ENCODE measurements around the gene TFR2. TPM values are rescaled to one million over a fixed set of nuclear protein-coding genes. Genes with fewer than 3 reads are reported as not detected.

The TFR2 gene
- total RNA-seq, 4 donors from 2014 or later, result 0.38 to 1.1 (median 0.84) TPM

DNA sequence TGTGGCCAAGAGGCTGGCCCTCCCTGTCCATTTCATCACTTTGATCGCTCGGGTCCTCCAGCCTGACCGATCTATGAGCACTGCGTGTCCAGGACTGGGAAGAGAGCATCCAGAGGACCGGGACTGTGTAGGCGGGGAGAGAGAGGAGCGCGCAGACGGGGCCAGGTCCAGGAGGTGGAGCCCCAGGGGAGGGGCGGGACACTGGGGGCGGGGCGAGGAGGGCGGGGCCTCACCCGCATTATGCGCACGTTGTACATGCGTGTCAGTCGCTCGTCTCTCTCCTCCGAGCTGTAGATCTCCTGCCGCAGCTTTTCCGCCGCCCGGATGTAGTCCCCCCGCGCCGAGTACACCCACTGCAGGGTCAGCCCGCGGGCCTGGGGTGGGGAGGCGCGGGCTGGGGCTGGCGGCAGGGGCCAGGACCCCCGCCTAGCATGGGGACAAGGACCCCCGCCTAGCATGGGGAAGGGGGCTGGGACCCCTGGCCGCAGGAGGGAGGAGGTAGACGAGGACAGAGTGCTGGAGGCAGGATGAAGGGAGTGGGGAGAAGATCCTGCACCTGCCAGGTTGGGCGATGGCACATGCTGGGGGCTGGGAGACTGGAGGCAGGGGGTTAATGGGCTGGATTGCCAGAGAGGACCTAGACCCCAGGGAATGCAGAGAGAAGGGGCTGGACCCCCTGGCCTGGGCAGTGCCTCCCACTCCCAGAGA is 14.7 kb downstream of the TFR2 start:
- peak overlapping the region; percentile 10 to 65 (median 56) for H3K27ac ChIP-seq
- DNase-seq, result no peak
- 11 to 51% methylated on average over 2 to 6 of the region's 37 CpGs for WGBS, 2 donors

DNA sequence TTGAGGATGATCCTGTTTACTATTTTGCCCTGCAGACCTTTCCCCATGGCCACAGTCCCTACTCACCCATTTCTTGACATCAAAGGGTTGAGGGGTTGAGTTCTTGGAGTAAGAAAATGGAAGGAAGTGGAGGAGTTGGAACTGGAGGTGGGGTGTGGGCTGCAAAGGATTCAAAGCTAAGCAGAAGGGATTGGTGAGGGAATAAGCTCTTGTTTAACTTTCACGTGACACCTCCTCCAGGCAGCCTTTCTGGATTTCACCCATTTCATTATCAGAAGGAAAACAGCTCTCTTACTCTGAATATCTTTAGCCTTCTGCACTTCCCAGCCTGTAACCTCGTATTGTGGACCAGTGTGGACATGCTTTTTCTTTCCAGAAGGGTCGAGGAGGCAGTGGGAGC is 15.3 kb downstream of the TFR2 start:
- no peaks in the 10 kb centered on the region for H3K9me3 ChIP-seq
- H3K36me3 ChIP-seq, result no peaks in the 10 kb centered on the region
- no peak for DNase-seq
- WGBS, 2 donors, result 10 to 13% methylated on average over 3 of the region's 3 CpGs
- H3K27ac ChIP-seq, result peak overlapping the region in 2 of 4 donors; percentile 10 to 65
- H3K4me1 ChIP-seq, result peaks cover 4 to 20% (median 4%) of the 10 kb centered on the region in 3 donors
- no peak for TF ChIP-seq POLR2A (IDR thresholded peaks at IDR 0.05)
- TF ChIP-seq, protein P1, sequence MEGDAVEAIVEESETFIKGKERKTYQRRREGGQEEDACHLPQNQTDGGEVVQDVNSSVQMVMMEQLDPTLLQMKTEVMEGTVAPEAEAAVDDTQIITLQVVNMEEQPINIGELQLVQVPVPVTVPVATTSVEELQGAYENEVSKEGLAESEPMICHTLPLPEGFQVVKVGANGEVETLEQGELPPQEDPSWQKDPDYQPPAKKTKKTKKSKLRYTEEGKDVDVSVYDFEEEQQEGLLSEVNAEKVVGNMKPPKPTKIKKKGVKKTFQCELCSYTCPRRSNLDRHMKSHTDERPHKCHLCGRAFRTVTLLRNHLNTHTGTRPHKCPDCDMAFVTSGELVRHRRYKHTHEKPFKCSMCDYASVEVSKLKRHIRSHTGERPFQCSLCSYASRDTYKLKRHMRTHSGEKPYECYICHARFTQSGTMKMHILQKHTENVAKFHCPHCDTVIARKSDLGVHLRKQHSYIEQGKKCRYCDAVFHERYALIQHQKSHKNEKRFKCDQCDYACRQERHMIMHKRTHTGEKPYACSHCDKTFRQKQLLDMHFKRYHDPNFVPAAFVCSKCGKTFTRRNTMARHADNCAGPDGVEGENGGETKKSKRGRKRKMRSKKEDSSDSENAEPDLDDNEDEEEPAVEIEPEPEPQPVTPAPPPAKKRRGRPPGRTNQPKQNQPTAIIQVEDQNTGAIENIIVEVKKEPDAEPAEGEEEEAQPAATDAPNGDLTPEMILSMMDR (IDR thresholded peaks at IDR 0.05), result no peak
- intact Hi-C loops (cut with DNase I), result no loop called here
- H3K27me3 ChIP-seq, result no peaks in the 10 kb centered on the region
- H3K4me3 ChIP-seq, result peak overlapping the region; percentile 12 to 63 (median 34)

More for the DNA sequence above, 14.7 kb downstream of the TFR2 start:
- H3K4me3 ChIP-seq, result peak overlapping the region; percentile 12 to 63 (median 34)
- no peaks in the 10 kb centered on the region for H3K27me3 ChIP-seq
- intact Hi-C loops (cut with DNase I), result no loop called here
- TF ChIP-seq, protein P1 (IDR thresholded peaks at IDR 0.05), result no peak
- TF ChIP-seq POLR2A (IDR thresholded peaks at IDR 0.05), result peak in 1 of 4 donors; percentile 27
- H3K9me3 ChIP-seq, result no peaks in the 10 kb centered on the region
- peaks cover 4 to 20% (median 4%) of the 10 kb centered on the region in 3 donors for H3K4me1 ChIP-seq
- H3K36me3 ChIP-seq, result no peaks in the 10 kb centered on the region

DNA sequence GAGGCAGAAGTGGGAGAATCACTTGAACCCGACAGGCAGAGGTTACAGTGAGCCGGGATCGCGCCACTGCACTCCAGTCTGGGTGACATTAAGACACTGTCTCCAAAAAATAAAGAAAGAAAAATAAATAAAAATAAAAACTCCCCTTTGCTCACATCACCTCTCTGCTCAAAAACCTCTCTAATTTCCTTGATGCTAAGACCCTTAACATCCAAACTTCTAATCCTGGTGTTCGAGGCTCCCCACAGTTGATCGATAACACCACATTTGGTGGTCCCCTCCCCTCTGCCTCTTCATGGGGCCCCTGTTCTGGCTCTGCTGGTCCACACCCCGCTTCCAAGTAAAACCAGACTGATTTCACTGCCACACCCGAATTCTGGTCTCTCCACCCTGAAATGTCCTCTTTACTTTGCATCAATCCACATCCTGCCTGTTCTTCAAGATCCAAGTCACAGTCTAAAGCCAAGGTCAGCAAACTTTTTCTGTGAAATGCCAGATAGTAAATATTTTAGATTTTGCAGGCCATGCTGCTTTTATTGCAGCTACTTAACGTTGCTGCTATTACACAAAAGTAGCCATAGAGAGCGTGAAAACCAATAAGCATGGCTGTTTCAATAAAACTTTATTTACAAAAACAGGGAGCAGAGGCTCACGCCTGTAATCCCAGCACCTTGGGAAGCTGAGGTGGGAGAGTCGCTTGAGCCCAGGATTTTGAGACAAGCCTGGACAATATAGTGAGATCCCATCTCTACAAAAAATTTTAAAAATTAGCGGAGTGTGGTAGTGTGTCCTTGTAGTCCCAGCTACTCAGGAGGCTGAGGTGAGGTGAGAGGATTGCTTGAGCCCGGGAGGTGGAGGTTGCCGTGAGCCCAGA is 17.2 kb downstream of the TFR2 start:
- intact Hi-C loops (cut with DNase I), result no loop called here

DNA sequence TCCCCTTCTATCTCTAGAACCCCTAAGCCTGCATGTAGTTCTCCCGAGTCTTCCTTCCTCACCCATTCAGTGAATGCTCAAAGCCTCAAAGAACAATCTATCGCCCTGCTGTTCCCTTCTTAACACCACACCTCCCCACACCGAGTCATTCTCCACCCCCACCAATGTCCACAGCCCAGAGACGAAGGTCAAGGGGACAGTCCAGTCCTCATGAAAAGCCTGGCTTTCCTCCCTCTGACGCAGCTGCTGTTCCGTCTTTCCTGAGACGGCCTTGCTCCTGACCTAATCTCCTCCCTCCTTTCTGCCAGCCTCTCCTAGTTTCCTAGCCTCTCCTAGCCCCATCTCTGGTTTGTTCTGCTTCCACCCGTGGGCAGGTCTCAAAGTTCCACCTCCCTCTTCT is 19.8 kb downstream of the TFR2 start:
- H3K9me3 ChIP-seq, result no peaks in the 10 kb centered on the region
- intact Hi-C loops (cut with DNase I), result no loop called here
- 81 to 92% methylated on average over 8 of the region's 8 CpGs for WGBS, 2 donors
- TF ChIP-seq POLR2A (IDR thresholded peaks at IDR 0.05), result no peak
- TF ChIP-seq, protein P1 (IDR thresholded peaks at IDR 0.05), result no peak
- no peak overlapping the region for H3K27ac ChIP-seq
- H3K4me3 ChIP-seq, result no peak overlapping the region
- no peaks in the 10 kb centered on the region for H3K27me3 ChIP-seq
- no peak for DNase-seq
- H3K36me3 ChIP-seq, result no peaks in the 10 kb centered on the region
- peaks cover under 1 to 12% (median under 1%) of the 10 kb centered on the region in 3 donors for H3K4me1 ChIP-seq

More for the DNA sequence above, 17.2 kb downstream of the TFR2 start:
- WGBS, 2 donors, result 77 to 87% methylated on average over 15 of the region's 15 CpGs
- Histone ChIP-seq H3K27ac (no peak overlapping the region), H3K9me3 (no peaks in the 10 kb centered on the region), H3K4me1 (peaks cover 4 to 20% (median 4%) of the 10 kb centered on the region in 3 donors), H3K27me3 (no peaks in the 10 kb centered on the region), H3K36me3 (no peaks in the 10 kb centered on the region), H3K4me3 (no peak overlapping the region)
- DNase-seq, result no peak
- TF ChIP-seq POLR2A (IDR thresholded peaks at IDR 0.05), result no peak
- TF ChIP-seq, protein P1 (IDR thresholded peaks at IDR 0.05), result no peak

DNA sequence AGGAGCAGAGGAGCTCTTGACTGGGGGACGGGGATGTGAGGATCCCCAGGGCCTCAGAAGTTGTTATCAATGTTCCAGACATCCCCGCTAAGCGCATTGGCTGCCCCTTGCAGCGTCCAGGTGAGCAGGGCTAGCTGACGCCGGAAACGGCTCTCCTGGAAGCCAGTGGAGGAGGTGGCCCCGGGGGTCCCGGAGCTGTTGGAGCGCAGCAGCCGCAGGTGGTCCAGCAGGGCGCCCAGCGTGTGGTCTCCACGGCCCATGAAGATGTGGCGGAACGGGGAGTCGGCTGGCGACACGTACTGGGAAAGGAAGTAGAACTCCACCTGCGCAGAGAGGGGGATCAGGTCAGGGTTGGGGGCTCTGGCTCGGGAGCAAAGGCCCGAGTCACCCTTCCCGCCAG is 20.5 kb downstream of the TFR2 start:
- DNase-seq, result no peak

More for the DNA sequence above, 20.5 kb downstream of the TFR2 start:
- no peak overlapping the region for H3K27ac ChIP-seq
- no peak overlapping the region for H3K4me3 ChIP-seq
- H3K27me3 ChIP-seq, result no peaks in the 10 kb centered on the region
- no peak for TF ChIP-seq POLR2A (IDR thresholded peaks at IDR 0.05)
- TF ChIP-seq, protein P1 (IDR thresholded peaks at IDR 0.05), result no peak
- peaks cover 0 to 6% (median 0%) of the 10 kb centered on the region in 3 donors for H3K4me1 ChIP-seq
- intact Hi-C loops (cut with DNase I), result no loop called here
- 92 to 98% methylated on average over 11 to 23 of the region's 23 CpGs for whole genome bisulfite sequencing, 2 donors
- H3K9me3 ChIP-seq, result no peaks in the 10 kb centered on the region
- H3K36me3 ChIP-seq, result peaks cover 0 to 4% (median 0%) of the 10 kb centered on the region in 3 donors

All from esophagus squamous epithelium (tissue), 5 donors.